WTC11 (cell line): ENCODE data around the gene SGTA. TPM values are rescaled to one million over a fixed set of nuclear protein-coding genes. Genes with fewer than 3 reads are reported as not detected.

Source experiments
- ATAC-seq: fragments of 200-7000 bp; cut with Tn5 transposase; 2 replicates; pipeline ENCODE4 v1.10.0; 2021; ENCODE audit warnings: mild to moderate bottlenecking, moderate library complexity
- CTCF ChIA-PET: fragments of 300-600 bp; sonication (Branson Sonifier 250); formaldehyde crosslinking; loops from one replicate; lab custom pipeline; 2021; ENCODE audit warnings: antibody characterized with exemption; lab: Charles Lee
- POLR2A ChIA-PET: fragments of 350-600 bp; sonication (Branson Sonifier 250); formaldehyde crosslinking; loops from one replicate; lab custom pipeline; 2021; ENCODE audit warnings: antibody characterized with exemption; lab: Charles Lee
- DNase-seq: peaks from one replicate; pipeline ENCODE4 v3.0.0; 2021; ENCODE audit warnings: low spot score
- H3K27ac Mint-ChIP-seq: 2 replicates; pipeline ENCODE4 v1.8.0; 2021; ENCODE audit warnings: mixed read lengths
- H3K27me3 Mint-ChIP-seq: 2 replicates; pipeline ENCODE4 v1.8.0; 2021; ENCODE audit warnings: low read depth, mild to moderate bottlenecking, moderate library complexity, mixed read lengths
- H3K36me3 Mint-ChIP-seq: 2 replicates; pipeline ENCODE4 v1.8.0; 2021; ENCODE audit warnings: mixed read lengths
- H3K4me1 Mint-ChIP-seq: 2 replicates; pipeline ENCODE4 v1.8.0; 2022; ENCODE audit warnings: mixed read lengths
- H3K4me3 Mint-ChIP-seq: 2 replicates; pipeline ENCODE4 v1.8.0; 2021; ENCODE audit warnings: mild to moderate bottlenecking, moderate library complexity, mixed read lengths
- H3K9me3 Mint-ChIP-seq: 2 replicates; pipeline ENCODE4 v1.8.0; 2021; ENCODE audit warnings: mixed read lengths
- EMX1 ChIP-seq: fragments of 250-450 bp; sonication (Bioruptor Pico); IDR thresholded peaks from 2 replicates; pipeline ENCODE4 v1.8.0; 2021; ENCODE audit warnings: mild to moderate bottlenecking
- FOXK1 ChIP-seq: sonication (generic); formaldehyde crosslinking; IDR thresholded peaks from 2 replicates; pipeline ENCODE4 v1.8.0; 2022; ENCODE audit warnings: mild to moderate bottlenecking, moderate library complexity, missing genetic modification reagents
- IRF2 ChIP-seq: sonication (generic); formaldehyde crosslinking; IDR thresholded peaks from 2 replicates; pipeline ENCODE4 v1.8.0; 2022; ENCODE audit warnings: low read depth, missing genetic modification reagents, borderline replicate concordance
- MXD4 ChIP-seq: fragments of 250-450 bp; sonication (Bioruptor Pico); IDR thresholded peaks from 2 replicates; pipeline ENCODE4 v1.8.0; 2021; ENCODE audit warnings: mild to moderate bottlenecking, moderate library complexity, borderline replicate concordance
- PRRX2 ChIP-seq: fragments of 250-450 bp; sonication (Bioruptor Pico); IDR thresholded peaks from 2 replicates; pipeline ENCODE4 v1.8.0; 2021; ENCODE audit warnings: mild to moderate bottlenecking
- SMAD3 ChIP-seq: sonication (generic); formaldehyde crosslinking; IDR thresholded peaks from 2 replicates; pipeline ENCODE4 v1.8.0; 2022; ENCODE audit warnings: missing genetic modification reagents, mild to moderate bottlenecking, borderline replicate concordance
- SOX15 ChIP-seq: fragments of 250-450 bp; sonication (Bioruptor Pico); IDR thresholded peaks from 2 replicates; pipeline ENCODE4 v1.9.0; 2021; ENCODE audit warnings: mild to moderate bottlenecking
- SP1 ChIP-seq: sonication (generic); formaldehyde crosslinking; conservative IDR thresholded peaks from 2 replicates; pipeline ENCODE4 v1.8.1; 2022; ENCODE audit warnings: missing genetic modification reagents
- TEAD1 ChIP-seq: sonication (generic); formaldehyde crosslinking; IDR thresholded peaks from 2 replicates; pipeline ENCODE4 v1.8.0; 2022; ENCODE audit warnings: mild to moderate bottlenecking, missing genetic modification reagents
- ZNF121 ChIP-seq: sonication (generic); formaldehyde crosslinking; IDR thresholded peaks from 2 replicates; pipeline ENCODE4 v1.8.0; 2023; ENCODE audit warnings: missing genetic modification reagents
- total RNA-seq: library from RNA; stranded (reverse); gene quantifications from 3 replicates; pipeline ENCODE4 v1.2.3, GENCODE V29; 2021
- TF ChIP-seq, protein P1 (sequence below): sonication (generic); formaldehyde crosslinking; IDR thresholded peaks from 2 replicates; pipeline ENCODE4 v1.8.1; 2023; ENCODE audit warnings: mild to moderate bottlenecking, missing genetic modification reagents
- TF ChIP-seq, protein P2 (sequence below): sonication (generic); formaldehyde crosslinking; conservative IDR thresholded peaks from 2 replicates; pipeline ENCODE4 v1.8.1; 2022; ENCODE audit warnings: mild to moderate bottlenecking, missing genetic modification reagents
- TF ChIP-seq, protein P3 (sequence below): sonication (generic); formaldehyde crosslinking; IDR thresholded peaks from 2 replicates; pipeline ENCODE4 v1.8.1; 2023; ENCODE audit warnings: mild to moderate bottlenecking, missing genetic modification reagents, borderline replicate concordance
- TF ChIP-seq, protein P4 (sequence below): fragments of 250-450 bp; sonication (Bioruptor Pico); IDR thresholded peaks from 2 replicates; pipeline ENCODE4 v1.9.0; 2021; ENCODE audit warnings: mild to moderate bottlenecking
- TF ChIP-seq, protein P5 (sequence below): fragments of 250-450 bp; sonication (Bioruptor Pico); IDR thresholded peaks from 2 replicates; pipeline ENCODE4 v1.8.0; 2021; ENCODE audit warnings: mild to moderate bottlenecking

Gene SGTA
- total RNA-seq, 1 experiment from 2014 or later: 91.2 TPM

DNA sequence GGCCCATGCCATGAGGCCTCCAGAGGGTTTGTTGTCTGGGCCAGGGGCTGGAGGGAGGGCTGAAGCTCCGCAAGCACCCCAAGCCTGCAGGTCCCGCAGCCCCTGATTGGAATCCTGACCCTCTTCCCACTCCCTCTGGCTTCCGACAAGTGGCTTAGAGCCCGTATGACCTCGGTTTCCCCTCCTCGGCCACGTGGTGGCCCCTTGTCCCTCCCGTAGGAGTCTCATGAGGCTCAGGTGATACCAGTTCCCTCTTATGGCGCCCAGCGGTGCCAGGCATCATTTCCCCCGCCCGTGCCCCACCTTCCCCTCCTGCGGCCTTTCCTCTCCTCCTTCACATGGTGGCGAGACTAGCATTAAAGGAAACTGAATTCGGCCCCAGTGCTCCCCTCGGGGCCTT, 8.4 kb upstream of the SGTA start (continued):
- TF ChIP-seq, protein P1, sequence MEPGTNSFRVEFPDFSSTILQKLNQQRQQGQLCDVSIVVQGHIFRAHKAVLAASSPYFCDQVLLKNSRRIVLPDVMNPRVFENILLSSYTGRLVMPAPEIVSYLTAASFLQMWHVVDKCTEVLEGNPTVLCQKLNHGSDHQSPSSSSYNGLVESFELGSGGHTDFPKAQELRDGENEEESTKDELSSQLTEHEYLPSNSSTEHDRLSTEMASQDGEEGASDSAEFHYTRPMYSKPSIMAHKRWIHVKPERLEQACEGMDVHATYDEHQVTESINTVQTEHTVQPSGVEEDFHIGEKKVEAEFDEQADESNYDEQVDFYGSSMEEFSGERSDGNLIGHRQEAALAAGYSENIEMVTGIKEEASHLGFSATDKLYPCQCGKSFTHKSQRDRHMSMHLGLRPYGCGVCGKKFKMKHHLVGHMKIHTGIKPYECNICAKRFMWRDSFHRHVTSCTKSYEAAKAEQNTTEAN: no peak
- no peak for TF ChIP-seq SP1 (CRISPR knock-in tag)
- TF ChIP-seq PRRX2 (CRISPR knock-in tag): no peak
- TF ChIP-seq, protein P2, sequence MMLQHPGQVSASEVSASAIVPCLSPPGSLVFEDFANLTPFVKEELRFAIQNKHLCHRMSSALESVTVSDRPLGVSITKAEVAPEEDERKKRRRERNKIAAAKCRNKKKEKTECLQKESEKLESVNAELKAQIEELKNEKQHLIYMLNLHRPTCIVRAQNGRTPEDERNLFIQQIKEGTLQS (CRISPR knock-in tag): no peak
- TF ChIP-seq, protein P3, sequence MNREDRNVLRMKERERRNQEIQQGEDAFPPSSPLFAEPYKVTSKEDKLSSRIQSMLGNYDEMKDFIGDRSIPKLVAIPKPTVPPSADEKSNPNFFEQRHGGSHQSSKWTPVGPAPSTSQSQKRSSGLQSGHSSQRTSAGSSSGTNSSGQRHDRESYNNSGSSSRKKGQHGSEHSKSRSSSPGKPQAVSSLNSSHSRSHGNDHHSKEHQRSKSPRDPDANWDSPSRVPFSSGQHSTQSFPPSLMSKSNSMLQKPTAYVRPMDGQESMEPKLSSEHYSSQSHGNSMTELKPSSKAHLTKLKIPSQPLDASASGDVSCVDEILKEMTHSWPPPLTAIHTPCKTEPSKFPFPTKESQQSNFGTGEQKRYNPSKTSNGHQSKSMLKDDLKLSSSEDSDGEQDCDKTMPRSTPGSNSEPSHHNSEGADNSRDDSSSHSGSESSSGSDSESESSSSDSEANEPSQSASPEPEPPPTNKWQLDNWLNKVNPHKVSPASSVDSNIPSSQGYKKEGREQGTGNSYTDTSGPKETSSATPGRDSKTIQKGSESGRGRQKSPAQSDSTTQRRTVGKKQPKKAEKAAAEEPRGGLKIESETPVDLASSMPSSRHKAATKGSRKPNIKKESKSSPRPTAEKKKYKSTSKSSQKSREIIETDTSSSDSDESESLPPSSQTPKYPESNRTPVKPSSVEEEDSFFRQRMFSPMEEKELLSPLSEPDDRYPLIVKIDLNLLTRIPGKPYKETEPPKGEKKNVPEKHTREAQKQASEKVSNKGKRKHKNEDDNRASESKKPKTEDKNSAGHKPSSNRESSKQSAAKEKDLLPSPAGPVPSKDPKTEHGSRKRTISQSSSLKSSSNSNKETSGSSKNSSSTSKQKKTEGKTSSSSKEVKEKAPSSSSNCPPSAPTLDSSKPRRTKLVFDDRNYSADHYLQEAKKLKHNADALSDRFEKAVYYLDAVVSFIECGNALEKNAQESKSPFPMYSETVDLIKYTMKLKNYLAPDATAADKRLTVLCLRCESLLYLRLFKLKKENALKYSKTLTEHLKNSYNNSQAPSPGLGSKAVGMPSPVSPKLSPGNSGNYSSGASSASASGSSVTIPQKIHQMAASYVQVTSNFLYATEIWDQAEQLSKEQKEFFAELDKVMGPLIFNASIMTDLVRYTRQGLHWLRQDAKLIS (CRISPR knock-in tag): no peak
- TF ChIP-seq ZNF121: no peak

DNA sequence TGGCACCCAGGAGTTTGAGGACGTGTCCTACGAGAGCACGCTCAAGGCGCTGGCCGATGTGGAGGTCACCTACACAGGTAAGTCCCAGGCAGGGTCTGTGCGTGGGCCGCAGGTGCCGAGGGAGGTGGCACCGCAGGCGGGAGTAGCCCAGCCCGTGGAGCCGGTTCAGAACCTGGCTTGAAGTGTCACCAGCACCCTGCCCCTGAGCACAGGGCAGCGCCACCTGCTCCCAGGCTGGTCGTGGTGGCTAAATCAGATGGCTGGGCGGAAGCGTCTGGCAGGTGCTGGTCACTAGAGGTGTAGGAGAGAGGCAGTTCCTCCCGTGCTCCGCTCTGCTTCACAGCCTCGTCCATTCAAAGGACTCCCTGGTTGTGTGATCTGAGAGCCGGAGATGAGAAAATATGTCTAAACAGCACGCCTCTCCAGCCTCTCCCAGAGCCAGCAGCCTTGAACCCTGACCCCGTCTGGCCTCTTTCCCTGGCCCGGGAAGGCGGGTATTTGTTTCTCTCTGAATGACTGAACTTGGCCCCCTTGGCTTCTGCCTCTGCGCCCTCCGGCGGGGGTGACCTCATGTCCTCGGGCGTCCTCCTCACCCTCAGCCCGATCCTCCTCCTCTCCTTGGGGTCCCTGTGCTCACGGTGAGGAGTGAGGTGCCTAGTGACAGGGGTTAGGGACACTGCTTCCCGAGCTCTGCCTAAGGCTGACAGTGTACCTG, 7.6 kb upstream of the SGTA start:
- TF ChIP-seq MXD4: no peak
- DNase-seq: no peak
- ChIA-PET CTCF (no interaction called here), POLR2A (no interaction called here)
- H3K27me3 Mint-ChIP-seq: no peaks in the 10 kb centered on the region
- peaks cover 10% of the 10 kb centered on the region for H3K4me1 Mint-ChIP-seq
- no peak overlapping the region for H3K27ac Mint-ChIP-seq
- ATAC-seq: no peak
- H3K4me3 Mint-ChIP-seq: no peak overlapping the region
- H3K36me3 Mint-ChIP-seq: peaks cover 34% of the 10 kb centered on the region
- H3K9me3 Mint-ChIP-seq: no peaks in the 10 kb centered on the region

DNA sequence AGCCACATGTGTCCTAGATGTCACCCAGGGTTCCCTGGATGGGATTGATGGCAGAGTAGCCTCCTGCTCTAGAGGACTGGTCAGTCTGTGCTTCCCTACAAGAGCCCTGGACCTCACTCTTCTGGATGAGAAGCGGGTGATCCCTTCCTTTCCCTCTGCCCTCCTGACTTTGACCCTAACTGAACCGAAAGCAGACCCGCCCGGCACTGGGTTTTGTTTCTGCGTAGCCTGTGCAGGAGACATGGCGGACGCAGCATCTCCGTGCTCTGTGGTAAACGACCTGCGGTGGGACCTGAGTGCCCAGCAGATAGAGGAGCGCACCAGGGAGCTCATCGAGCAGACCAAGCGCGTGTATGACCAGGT, 7.1 kb upstream of the SGTA start:
- ChIA-PET CTCF (no interaction called here), POLR2A (no interaction called here)
- Mint-ChIP-seq H3K36me3 (peaks cover 28% of the 10 kb centered on the region), H3K4me3 (no peak overlapping the region), H3K9me3 (no peaks in the 10 kb centered on the region), H3K27me3 (no peaks in the 10 kb centered on the region), H3K4me1 (peaks cover 11% of the 10 kb centered on the region), H3K27ac (no peak overlapping the region)
- DNase-seq (no peak), ATAC-seq (no peak)
- no peak for TF ChIP-seq SMAD3 (CRISPR knock-in tag)
- TF ChIP-seq, protein P4, sequence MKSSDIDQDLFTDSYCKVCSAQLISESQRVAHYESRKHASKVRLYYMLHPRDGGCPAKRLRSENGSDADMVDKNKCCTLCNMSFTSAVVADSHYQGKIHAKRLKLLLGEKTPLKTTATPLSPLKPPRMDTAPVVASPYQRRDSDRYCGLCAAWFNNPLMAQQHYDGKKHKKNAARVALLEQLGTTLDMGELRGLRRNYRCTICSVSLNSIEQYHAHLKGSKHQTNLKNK (CRISPR knock-in tag): no peak
- TF ChIP-seq IRF2: no peak
- TF ChIP-seq SOX15 (CRISPR knock-in tag): no peak
- TF ChIP-seq EMX1: no peak
- TF ChIP-seq, protein P5, sequence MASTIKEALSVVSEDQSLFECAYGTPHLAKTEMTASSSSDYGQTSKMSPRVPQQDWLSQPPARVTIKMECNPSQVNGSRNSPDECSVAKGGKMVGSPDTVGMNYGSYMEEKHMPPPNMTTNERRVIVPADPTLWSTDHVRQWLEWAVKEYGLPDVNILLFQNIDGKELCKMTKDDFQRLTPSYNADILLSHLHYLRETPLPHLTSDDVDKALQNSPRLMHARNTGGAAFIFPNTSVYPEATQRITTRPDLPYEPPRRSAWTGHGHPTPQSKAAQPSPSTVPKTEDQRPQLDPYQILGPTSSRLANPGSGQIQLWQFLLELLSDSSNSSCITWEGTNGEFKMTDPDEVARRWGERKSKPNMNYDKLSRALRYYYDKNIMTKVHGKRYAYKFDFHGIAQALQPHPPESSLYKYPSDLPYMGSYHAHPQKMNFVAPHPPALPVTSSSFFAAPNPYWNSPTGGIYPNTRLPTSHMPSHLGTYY (CRISPR knock-in tag): no peak
- TF ChIP-seq FOXK1 (CRISPR knock-in tag): no peak
- TF ChIP-seq TEAD1 (CRISPR knock-in tag): no peak
- TF ChIP-seq, protein P2 (CRISPR knock-in tag): no peak
- TF ChIP-seq PRRX2 (CRISPR knock-in tag): no peak
